Measurements from ENCODE around the gene FOCAD. TPM values are rescaled to one million over a fixed set of nuclear protein-coding genes. Genes with fewer than 3 reads are reported as not detected.

Gene FOCAD
- total RNA-seq, 1 experiment from 2014 or later = 40.7 TPM

DNA sequence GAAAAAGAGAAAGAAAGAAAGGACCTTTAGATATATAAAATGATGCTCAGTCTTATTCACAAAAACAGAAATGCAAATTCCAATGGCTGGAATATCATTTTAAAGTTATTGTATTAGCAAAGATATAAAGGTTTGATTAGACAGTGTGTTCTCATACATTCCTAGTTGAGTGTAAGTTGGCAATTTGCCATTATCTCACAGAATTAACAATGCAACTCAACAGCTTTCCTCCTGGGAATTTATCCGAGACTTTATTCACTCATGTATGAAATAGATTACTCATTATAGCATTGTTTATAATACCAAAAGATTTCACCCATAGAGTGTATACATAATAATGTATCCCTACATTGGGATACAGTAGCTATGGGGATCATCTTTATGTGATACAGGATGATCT is 34.7 kb upstream of the FOCAD start (continued):
- TF ChIP-seq, protein P1, sequence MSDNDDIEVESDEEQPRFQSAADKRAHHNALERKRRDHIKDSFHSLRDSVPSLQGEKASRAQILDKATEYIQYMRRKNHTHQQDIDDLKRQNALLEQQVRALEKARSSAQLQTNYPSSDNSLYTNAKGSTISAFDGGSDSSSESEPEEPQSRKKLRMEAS (IDR thresholded peaks at IDR 0.05) = no peak
- TF ChIP-seq POLR2A (IDR thresholded peaks at IDR 0.05; ENCODE audit: borderline replicate concordance, extremely low read depth, insufficient read depth, insufficient read length) = no peak
- no peak for TF ChIP-seq SRF (IDR thresholded peaks at IDR 0.05; ENCODE audit: low read depth)

DNA sequence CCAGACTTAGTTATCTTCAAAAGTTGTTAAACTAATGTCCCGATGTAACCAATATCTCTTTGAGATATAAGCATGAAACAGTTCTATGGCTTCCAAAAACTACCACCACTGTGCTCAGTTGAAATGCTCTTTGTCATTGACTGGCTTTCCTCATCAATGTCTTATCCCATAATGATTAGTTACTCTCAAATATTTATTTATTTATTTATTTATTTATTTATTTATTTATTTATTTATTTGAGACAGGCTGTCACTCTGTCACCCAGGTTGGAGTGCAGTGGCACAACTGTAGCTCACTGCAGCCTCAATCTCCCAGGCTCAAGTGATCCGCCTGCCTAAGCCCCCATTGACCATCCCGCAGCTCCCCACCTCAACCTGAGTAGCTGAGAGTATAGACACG is 33.7 kb upstream of the FOCAD start:
- BruUV-seq (replicated peaks) = no TSS peak
- Histone ChIP-seq H2AFZ (ENCODE audit: low read depth, low read length, poor library complexity, severe bottlenecking) (no peak overlapping the region), H4K20me1 (ENCODE audit: insufficient read depth) (no peaks in the 10 kb centered on the region), H3K27me3 (ENCODE audit: insufficient read depth, low read length) (no peaks in the 10 kb centered on the region), H3K4me1 (ENCODE audit: control insufficient read depth in 1 of 2, insufficient read depth in 2 of 2, low read length in 2 of 2) (no peaks in the 10 kb centered on the region), H3K79me2 (ENCODE audit: insufficient read depth, low read length) (no peaks in the 10 kb centered on the region), H3K9me2 (ENCODE audit: insufficient read depth) (no peaks in the 10 kb centered on the region), H3K36me3 (ENCODE audit: control insufficient read depth in 1 of 2, insufficient read depth in 2 of 2, low read length in 2 of 2) (no peaks in the 10 kb centered on the region), H3K4me3 (replicated peaks in 1 of 2; ENCODE audit: low read depth in 1 of 2, low read length in 2 of 2) (no peak overlapping the region), H3K9me3 (ENCODE audit: control insufficient read depth in 1 of 2, insufficient read depth in 1 of 2, low read depth in 1 of 2, low read length in 2 of 2) (no peaks in the 10 kb centered on the region), H3K9ac (ENCODE audit: low read length) (no peak overlapping the region), H3K4me2 (ENCODE audit: low read length) (no peak overlapping the region), H3K27ac (ENCODE audit: low read depth, low read length) (no peak overlapping the region)
- TF ChIP-seq POLR2AphosphoS5 (IDR thresholded peaks at IDR 0.05; ENCODE audit: low read depth, low read length) = no peak
- no peak for TF ChIP-seq EZH2phosphoT487 (IDR thresholded peaks at IDR 0.05; ENCODE audit: borderline replicate concordance)
- TF ChIP-seq, protein P2, sequence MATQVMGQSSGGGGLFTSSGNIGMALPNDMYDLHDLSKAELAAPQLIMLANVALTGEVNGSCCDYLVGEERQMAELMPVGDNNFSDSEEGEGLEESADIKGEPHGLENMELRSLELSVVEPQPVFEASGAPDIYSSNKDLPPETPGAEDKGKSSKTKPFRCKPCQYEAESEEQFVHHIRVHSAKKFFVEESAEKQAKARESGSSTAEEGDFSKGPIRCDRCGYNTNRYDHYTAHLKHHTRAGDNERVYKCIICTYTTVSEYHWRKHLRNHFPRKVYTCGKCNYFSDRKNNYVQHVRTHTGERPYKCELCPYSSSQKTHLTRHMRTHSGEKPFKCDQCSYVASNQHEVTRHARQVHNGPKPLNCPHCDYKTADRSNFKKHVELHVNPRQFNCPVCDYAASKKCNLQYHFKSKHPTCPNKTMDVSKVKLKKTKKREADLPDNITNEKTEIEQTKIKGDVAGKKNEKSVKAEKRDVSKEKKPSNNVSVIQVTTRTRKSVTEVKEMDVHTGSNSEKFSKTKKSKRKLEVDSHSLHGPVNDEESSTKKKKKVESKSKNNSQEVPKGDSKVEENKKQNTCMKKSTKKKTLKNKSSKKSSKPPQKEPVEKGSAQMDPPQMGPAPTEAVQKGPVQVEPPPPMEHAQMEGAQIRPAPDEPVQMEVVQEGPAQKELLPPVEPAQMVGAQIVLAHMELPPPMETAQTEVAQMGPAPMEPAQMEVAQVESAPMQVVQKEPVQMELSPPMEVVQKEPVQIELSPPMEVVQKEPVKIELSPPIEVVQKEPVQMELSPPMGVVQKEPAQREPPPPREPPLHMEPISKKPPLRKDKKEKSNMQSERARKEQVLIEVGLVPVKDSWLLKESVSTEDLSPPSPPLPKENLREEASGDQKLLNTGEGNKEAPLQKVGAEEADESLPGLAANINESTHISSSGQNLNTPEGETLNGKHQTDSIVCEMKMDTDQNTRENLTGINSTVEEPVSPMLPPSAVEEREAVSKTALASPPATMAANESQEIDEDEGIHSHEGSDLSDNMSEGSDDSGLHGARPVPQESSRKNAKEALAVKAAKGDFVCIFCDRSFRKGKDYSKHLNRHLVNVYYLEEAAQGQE (IDR thresholded peaks at IDR 0.05; ENCODE audit: low read depth) = no peak
- no peak for TF ChIP-seq ZNF274 (IDR thresholded peaks at IDR 0.05; ENCODE audit: low read depth, low read length)
- no peak for TF ChIP-seq SIN3A (IDR thresholded peaks at IDR 0.05; ENCODE audit: low read depth)
- TF ChIP-seq SRF (IDR thresholded peaks at IDR 0.05; ENCODE audit: low read depth) = no peak
- TF ChIP-seq CBX3 (IDR thresholded peaks at IDR 0.05; ENCODE audit: low read depth) = no peak
- TF ChIP-seq, protein P3, sequence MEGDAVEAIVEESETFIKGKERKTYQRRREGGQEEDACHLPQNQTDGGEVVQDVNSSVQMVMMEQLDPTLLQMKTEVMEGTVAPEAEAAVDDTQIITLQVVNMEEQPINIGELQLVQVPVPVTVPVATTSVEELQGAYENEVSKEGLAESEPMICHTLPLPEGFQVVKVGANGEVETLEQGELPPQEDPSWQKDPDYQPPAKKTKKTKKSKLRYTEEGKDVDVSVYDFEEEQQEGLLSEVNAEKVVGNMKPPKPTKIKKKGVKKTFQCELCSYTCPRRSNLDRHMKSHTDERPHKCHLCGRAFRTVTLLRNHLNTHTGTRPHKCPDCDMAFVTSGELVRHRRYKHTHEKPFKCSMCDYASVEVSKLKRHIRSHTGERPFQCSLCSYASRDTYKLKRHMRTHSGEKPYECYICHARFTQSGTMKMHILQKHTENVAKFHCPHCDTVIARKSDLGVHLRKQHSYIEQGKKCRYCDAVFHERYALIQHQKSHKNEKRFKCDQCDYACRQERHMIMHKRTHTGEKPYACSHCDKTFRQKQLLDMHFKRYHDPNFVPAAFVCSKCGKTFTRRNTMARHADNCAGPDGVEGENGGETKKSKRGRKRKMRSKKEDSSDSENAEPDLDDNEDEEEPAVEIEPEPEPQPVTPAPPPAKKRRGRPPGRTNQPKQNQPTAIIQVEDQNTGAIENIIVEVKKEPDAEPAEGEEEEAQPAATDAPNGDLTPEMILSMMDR (IDR thresholded peaks at IDR 0.05 in 2 of 3, conservative IDR thresholded peaks at IDR 0.05 in 1 of 3; ENCODE audit: borderline replicate concordance in 1 of 3, insufficient read depth in 1 of 3, low read depth in 2 of 3, low read length in 2 of 3) = no peak
- no peak for TF ChIP-seq ZFX (IDR thresholded peaks at IDR 0.05)
- TF ChIP-seq JUND (IDR thresholded peaks at IDR 0.05) = no peak
- no peak for TF ChIP-seq POLR2A (IDR thresholded peaks at IDR 0.05; ENCODE audit: borderline replicate concordance, extremely low read depth, insufficient read depth, insufficient read length)
- no peak for TF ChIP-seq TCF7L2 (IDR thresholded peaks at IDR 0.05; ENCODE audit: borderline replicate concordance, extremely low read depth, insufficient read depth, insufficient read length)
- TF ChIP-seq, protein P1 (IDR thresholded peaks at IDR 0.05) = no peak
- no peak for TF ChIP-seq SP1 (IDR thresholded peaks at IDR 0.05; ENCODE audit: low read depth)
- TF ChIP-seq FOSL1 (IDR thresholded peaks at IDR 0.05; ENCODE audit: low read depth) = no peak
- no peak for TF ChIP-seq CEBPB (IDR thresholded peaks at IDR 0.05; ENCODE audit: low read depth)
- TF ChIP-seq ELF1 (IDR thresholded peaks at IDR 0.05; ENCODE audit: borderline replicate concordance, low read depth) = no peak
- TF ChIP-seq EGR1 (IDR thresholded peaks at IDR 0.05; ENCODE audit: low read depth) = no peak
- no peak for ATAC-seq
- RAD21 ChIA-PET (ENCODE audit: low non-redundant PET in 1 of 2, low total read pairs in 2 of 2, uncharacterized antibody in 2 of 2, unreplicated experiment in 2 of 2) = no interaction called here
- CTCF ChIA-PET = interaction anchor here (1.2 kb wide), 1 partner anchor 9 kb away, joined by 3 read pairs; no protein-coding TSS in a partner anchor
- intact Hi-C loops (cut with micrococcal nuclease) = no loop called here
- POLR2A ChIA-PET = interaction anchor here (1.2 kb wide), 1 partner anchor 8 kb away, joined by 4 read pairs; no protein-coding TSS in a partner anchor
- no peak for DNase-seq (ENCODE audit: low read depth, low spot score)

Measured in HCT116 (cell line).